Uterus (tissue), 4 donors: Measurements from ENCODE around the gene NELL1. TPM values are rescaled to one million over a fixed set of nuclear protein-coding genes. Genes with fewer than 3 reads are reported as not detected.

Source experiments
- DNase-seq, 2 donors: peaks; one replicate each; pipeline ENCODE4 v3.0.0-alpha.2; 2019 to 2020
- H3K27ac ChIP-seq, 2 donors: fragments of 200-600 bp; sonication (generic); 1 replicate in 1 of 2; 2 replicates in 1 of 2; pipeline ENCODE4 v1.5.1; 2016 to 2018
- H3K27me3 ChIP-seq, 2 donors: fragments of 200-600 bp; sonication (generic); one replicate each; pipeline ENCODE4 v1.5.1; 2018 to 2019; ENCODE audit warnings: control low read depth in 1 of 2
- H3K36me3 ChIP-seq, 2 donors: fragments of 200-600 bp; sonication (generic); one replicate each; pipeline ENCODE4 v1.5.1; 2019; ENCODE audit warnings: control low read depth in 1 of 2
- H3K4me1 ChIP-seq, 2 donors: fragments of 200-600 bp; sonication (generic); one replicate each; pipeline ENCODE4 v1.5.1; 2018 to 2019; ENCODE audit warnings: control low read depth in 1 of 2
- H3K4me3 ChIP-seq, 2 donors: fragments of 200-600 bp; sonication (generic); 1 replicate in 1 of 2; 2 replicates in 1 of 2; pipeline ENCODE4 v1.5.1; 2018 to 2019; ENCODE audit warnings: mild to moderate bottlenecking in 1 of 2
- H3K9me3 ChIP-seq, 2 donors: fragments of 200-600 bp; sonication (generic); one replicate each; pipeline ENCODE4 v1.5.1; 2019; ENCODE audit warnings: control low read depth in 1 of 2
- CTCF ChIP-seq, 4 experiments: fragments of 200-600 bp in 2 of 4; fragments of 450-650 bp in 2 of 4; sonication (generic) in 2 of 4; IDR thresholded peaks; one replicate each; pipeline ENCODE4 v1.5.1; 2016 to 2019; ENCODE audit warnings: antibody characterized with exemption in 4 of 4, mild to moderate bottlenecking in 2 of 4, moderate library complexity in 1 of 4
- POLR2A ChIP-seq, 2 donors: fragments of 450-650 bp; IDR thresholded peaks; one replicate each; pipeline ENCODE4 v1.6.1; 2016; ENCODE audit warnings: antibody characterized with exemption in 2 of 2, mild to moderate bottlenecking in 1 of 2, moderate library complexity in 1 of 2
- intact Hi-C: fragments of 100-400 bp; cut with DNase I; formaldehyde crosslinking; loops from one replicate; pipeline ENCODE4 v1.15.1; 2023; ENCODE audit warnings: low total_unique reads
- total RNA-seq, 4 donors: library from RNA; depleted of rRNA in 3 of 4; stranded (reverse); fragments of >200 nt in 3 of 4; gene quantifications; one replicate each; pipeline versions ENCODE4 v1.1.0 to v1.2.4, GENCODE V29; 2014 to 2023
- donor health status: DM: yes; HTN: yes; CAD: no.

The NELL1 gene
- total RNA-seq, 4 donors from 2014 or later, result 0.34 to 25.1 TPM; not detected in 2

- Histone ChIP-seq H3K27me3 (no peaks in the 10 kb centered on the region), H3K36me3 (no peaks in the 10 kb centered on the region), H3K9me3 (no peaks in the 10 kb centered on the region), H3K27ac (no peak overlapping the region), H3K4me1 (no peaks in the 10 kb centered on the region), H3K4me3 (no peak overlapping the region)
- TF ChIP-seq POLR2A (IDR thresholded peaks at IDR 0.05) (no peak), CTCF (IDR thresholded peaks at IDR 0.05) (no peak)
- no peak for DNase-seq
- intact Hi-C loops, result no loop called here
Observed at GRCh38 chr11:21144531-21144930, 475.1 kb downstream of the NELL1 start.

GRCh38 chr11:21148376-21148775 is 479.0 kb downstream of the NELL1 start:
- H3K9me3 ChIP-seq, result no peaks in the 10 kb centered on the region
- TF ChIP-seq CTCF (IDR thresholded peaks at IDR 0.05) (no peak), POLR2A (IDR thresholded peaks at IDR 0.05) (no peak)
- intact Hi-C loops, result no loop called here
- no peaks in the 10 kb centered on the region for H3K36me3 ChIP-seq
- no peaks in the 10 kb centered on the region for H3K27me3 ChIP-seq
- H3K4me1 ChIP-seq, result no peaks in the 10 kb centered on the region
- no peak for DNase-seq
- no peak overlapping the region for H3K4me3 ChIP-seq
- H3K27ac ChIP-seq, result no peak overlapping the region

- H3K9me3 ChIP-seq, result no peaks in the 10 kb centered on the region
- no peak overlapping the region for H3K4me3 ChIP-seq
- H3K27ac ChIP-seq, result no peak overlapping the region
- no peaks in the 10 kb centered on the region for H3K27me3 ChIP-seq
- TF ChIP-seq CTCF (IDR thresholded peaks at IDR 0.05) (no peak), POLR2A (IDR thresholded peaks at IDR 0.05) (no peak)
- H3K4me1 ChIP-seq, result no peaks in the 10 kb centered on the region
- no peaks in the 10 kb centered on the region for H3K36me3 ChIP-seq
- no peak for DNase-seq
- intact Hi-C loops, result no loop called here
Observed at GRCh38 chr11:21160140-21160539, 490.8 kb downstream of the NELL1 start.

- DNase-seq, result no peak
- no peaks in the 10 kb centered on the region for H3K36me3 ChIP-seq
- intact Hi-C loops, result no loop called here
- H3K9me3 ChIP-seq, result no peaks in the 10 kb centered on the region
- H3K4me1 ChIP-seq, result no peaks in the 10 kb centered on the region
- H3K27me3 ChIP-seq, result no peaks in the 10 kb centered on the region
- no peak overlapping the region for H3K4me3 ChIP-seq
- TF ChIP-seq CTCF (IDR thresholded peaks at IDR 0.05) (no peak), POLR2A (IDR thresholded peaks at IDR 0.05) (no peak)
- no peak overlapping the region for H3K27ac ChIP-seq
Observed at GRCh38 chr11:21169639-21170038, 500.3 kb downstream of the NELL1 start.

GRCh38 chr11:21173476-21173875 is 504.1 kb downstream of the NELL1 start:
- Histone ChIP-seq H3K4me1 (no peaks in the 10 kb centered on the region), H3K36me3 (no peaks in the 10 kb centered on the region), H3K4me3 (no peak overlapping the region), H3K9me3 (no peaks in the 10 kb centered on the region), H3K27ac (no peak overlapping the region), H3K27me3 (no peaks in the 10 kb centered on the region)
- DNase-seq, result no peak
- no peak for TF ChIP-seq CTCF (IDR thresholded peaks at IDR 0.05)
- TF ChIP-seq POLR2A (IDR thresholded peaks at IDR 0.05), result no peak
- intact Hi-C loops, result no loop called here
